ENCODE measurements around the gene CABYR. TPM values are rescaled to one million over a fixed set of nuclear protein-coding genes. Genes with fewer than 3 reads are reported as not detected.

Gene CABYR
- total RNA-seq, 1 donor from 2014 or later, result not detected

DNA sequence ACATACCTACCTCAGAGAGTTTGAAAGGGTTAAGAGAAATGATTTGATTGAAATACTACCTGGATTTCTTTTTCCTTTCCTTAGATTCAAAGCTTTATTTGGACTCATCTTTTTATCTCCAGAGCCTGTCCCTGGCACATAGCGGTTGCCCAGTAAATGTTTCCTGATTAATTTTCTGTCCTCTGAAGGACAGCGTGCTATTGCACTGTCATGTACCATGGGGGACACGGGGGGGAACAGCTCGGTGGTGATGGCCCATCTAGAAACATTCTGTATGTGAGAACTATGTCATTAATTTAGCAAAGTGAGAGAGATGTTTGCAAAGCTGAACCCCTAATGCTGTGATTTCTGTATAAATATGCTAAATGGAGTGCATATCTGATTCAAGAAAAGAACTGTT lies 26.4 kb upstream of the CABYR start:
- H3K27me3 ChIP-seq, result no peaks in the 10 kb centered on the region
- H3K4me3 ChIP-seq, result no peak overlapping the region
- H3K4me1 ChIP-seq, result no peaks in the 10 kb centered on the region
- H3K36me3 ChIP-seq, result no peaks in the 10 kb centered on the region
- intact Hi-C loops (cut with DNase I), result loop anchor here (10.0 kb wide), 1 partner anchor 198 kb away; no protein-coding TSS in a partner anchor
- no peak for DNase-seq (ENCODE audit: low spot score in 2 of 2)
- TF ChIP-seq CTCF (IDR thresholded peaks at IDR 0.05), result no peak
- no peak overlapping the region for H3K27ac ChIP-seq
- H3K9me3 ChIP-seq, result no peaks in the 10 kb centered on the region

- no peaks in the 10 kb centered on the region for H3K36me3 ChIP-seq
- TF ChIP-seq CTCF (IDR thresholded peaks at IDR 0.05), result no peak
- no peaks in the 10 kb centered on the region for H3K9me3 ChIP-seq
- DNase-seq (ENCODE audit: low spot score in 2 of 2), result no peak
- intact Hi-C loops (cut with DNase I), result loop anchor here (10.0 kb wide), 1 partner anchor 198 kb away; no protein-coding TSS in a partner anchor
- no peaks in the 10 kb centered on the region for H3K27me3 ChIP-seq
- no peaks in the 10 kb centered on the region for H3K4me1 ChIP-seq
- no peak overlapping the region for H3K27ac ChIP-seq
- no peak overlapping the region for H3K4me3 ChIP-seq
Measured at GRCh38 chr18:24112874-24113615, 25.8 kb upstream of the CABYR start.

GRCh38 chr18:24114924-24115549 lies 23.8 kb upstream of the CABYR start:
- H3K27ac ChIP-seq, result no peak overlapping the region
- H3K27me3 ChIP-seq, result no peaks in the 10 kb centered on the region
- H3K36me3 ChIP-seq, result no peaks in the 10 kb centered on the region
- H3K4me1 ChIP-seq, result no peaks in the 10 kb centered on the region
- TF ChIP-seq CTCF (IDR thresholded peaks at IDR 0.05), result no peak
- DNase-seq (ENCODE audit: low spot score in 2 of 2), result no peak
- intact Hi-C loops (cut with DNase I), result loop anchor here (5.0 to 10.0 kb wide), 2 partner anchors 98 to 200 kb away; no protein-coding TSS in a partner anchor
- no peaks in the 10 kb centered on the region for H3K9me3 ChIP-seq
- H3K4me3 ChIP-seq, result no peak overlapping the region

GRCh38 chr18:24115628-24116027 lies 23.2 kb upstream of the CABYR start:
- Histone ChIP-seq H3K27me3 (no peaks in the 10 kb centered on the region), H3K9me3 (no peaks in the 10 kb centered on the region), H3K4me3 (no peak overlapping the region), H3K36me3 (no peaks in the 10 kb centered on the region), H3K27ac (no peak overlapping the region), H3K4me1 (no peaks in the 10 kb centered on the region)
- DNase-seq (ENCODE audit: low spot score in 2 of 2), result no peak
- intact Hi-C loops (cut with DNase I), result loop anchor here (5.0 to 10.0 kb wide), 2 partner anchors 98 to 201 kb away; no protein-coding TSS in a partner anchor
- TF ChIP-seq CTCF (IDR thresholded peaks at IDR 0.05), result no peak

DNA sequence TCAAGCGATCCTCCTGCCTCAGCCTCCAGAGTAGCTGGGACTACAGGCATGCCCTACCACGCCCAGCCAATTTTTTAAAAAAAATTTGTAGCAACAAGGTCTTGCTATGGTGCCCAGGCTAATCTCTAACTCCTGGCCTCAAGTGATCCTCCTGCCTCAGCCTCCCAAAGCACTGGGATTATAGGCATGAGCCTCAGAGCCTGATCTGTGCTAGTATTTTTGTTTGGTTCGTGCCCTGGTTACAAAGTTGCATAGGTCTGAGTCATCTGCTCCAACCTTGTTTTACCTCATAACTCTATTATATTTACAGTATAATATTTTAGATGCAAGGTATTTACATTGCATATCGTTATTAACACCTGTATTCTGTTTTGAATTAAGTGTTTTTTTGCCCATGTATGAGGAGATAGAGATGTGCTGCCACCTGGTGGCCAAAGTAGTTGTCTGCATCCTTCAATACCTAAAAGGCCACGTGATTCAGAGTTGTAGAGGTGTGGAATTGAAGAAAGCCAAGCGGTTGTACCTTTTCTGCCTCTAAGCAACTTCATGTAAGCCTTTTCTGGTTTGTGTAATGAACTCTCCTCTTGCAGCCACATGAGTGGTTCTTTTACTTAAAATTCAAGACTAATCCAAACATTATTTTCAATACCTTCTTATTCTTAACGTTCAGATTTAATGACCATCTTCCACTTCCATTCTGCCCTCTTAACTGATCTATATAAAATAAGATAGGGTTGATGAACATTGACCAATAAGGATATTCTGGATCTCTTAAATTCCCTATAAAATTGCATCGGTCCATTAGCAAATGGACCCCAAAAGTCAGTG lies 19.9 kb upstream of the CABYR start:
- Histone ChIP-seq H3K27ac (no peak overlapping the region), H3K4me3 (no peak overlapping the region), H3K36me3 (no peaks in the 10 kb centered on the region), H3K27me3 (no peaks in the 10 kb centered on the region), H3K9me3 (no peaks in the 10 kb centered on the region), H3K4me1 (no peaks in the 10 kb centered on the region)
- peak in 1 of 2 donors; percentile 82 for DNase-seq (ENCODE audit: low spot score in 2 of 2)
- peak; percentile 75 to 91 (median 87) for TF ChIP-seq CTCF (IDR thresholded peaks at IDR 0.05)
- intact Hi-C loops (cut with DNase I), result loop anchor here (2.0 to 10.0 kb wide), 3 partner anchors 102 to 496 kb away; no protein-coding TSS in a partner anchor

Data from ascending aorta (tissue), 2 donors.